Spinal cord (tissue), 10 donors: Measurements from ENCODE around the gene TOE1. TPM values are rescaled to one million over a fixed set of nuclear protein-coding genes. Genes with fewer than 3 reads are reported as not detected.
"Not testable (repeated sequence)": the region's sequence is repeated elsewhere in the genome, so short reads cannot be mapped to it uniquely, and the experiment has no call there.

Source experiments
- DNase-seq, 6 donors: peaks; one replicate each; pipeline versions ENCODE4 v3.0.0 to v3.0.0-alpha.2; 2013 to 2015; ENCODE audit warnings: low spot score in 6 of 6, low read depth in 4 of 6
- H3K27ac ChIP-seq: one replicate; pipeline ENCODE4 v1.5.1; 2013; ENCODE audit warnings: low read depth, low read length, control low read depth
- H3K27me3 ChIP-seq: one replicate; pipeline ENCODE4 v1.6.1; 2013; ENCODE audit warnings: low read length; ENCODE audit not compliant: control insufficient read depth, insufficient read depth
- H3K36me3 ChIP-seq: one replicate; pipeline ENCODE4 v1.6.1; 2013; ENCODE audit warnings: low read length; ENCODE audit not compliant: control insufficient read depth, insufficient read depth
- H3K4me1 ChIP-seq: one replicate; pipeline ENCODE4 v1.6.1; 2013; ENCODE audit warnings: low read length; ENCODE audit not compliant: control insufficient read depth, insufficient read depth
- H3K4me3 ChIP-seq: one replicate; pipeline ENCODE4 v1.5.1; 2013; ENCODE audit warnings: low read depth, low read length, control low read depth
- H3K9me3 ChIP-seq: one replicate; pipeline ENCODE4 v1.6.1; 2013; ENCODE audit warnings: low read length; ENCODE audit not compliant: control insufficient read depth, insufficient read depth
- WGBS: methylation state at CpG from one replicate; pipeline ENCODE4 v1.1.5; 2013; ENCODE audit warnings: missing lambda C conversion rate; ENCODE audit not compliant: insufficient coverage; 5-methylcytosine and 5-hydroxymethylcytosine counted together
- polyA plus RNA-seq, 2 donors: library from polyadenylated mRNA; unstranded; fragments of 120-200 nt; gene quantifications; one replicate each; pipeline ENCODE4 v1.2.1, GENCODE V29; 2013; ENCODE audit not compliant: insufficient read length in 2 of 2
- total RNA-seq, 2 donors: library from RNA; depleted of rRNA in 1 of 2; stranded (reverse); fragments of 120-200 nt in 1 of 2; fragments of >200 nt in 1 of 2; gene quantifications; one replicate each; pipeline versions ENCODE4 v1.2.3 to v1.2.4, GENCODE V29; 2013 to 2014
- donor health status: healthy.

Gene TOE1
- total and polyA plus RNA-seq, 4 donors, result 6.8 to 10.1 (median 9.4) TPM

DNA sequence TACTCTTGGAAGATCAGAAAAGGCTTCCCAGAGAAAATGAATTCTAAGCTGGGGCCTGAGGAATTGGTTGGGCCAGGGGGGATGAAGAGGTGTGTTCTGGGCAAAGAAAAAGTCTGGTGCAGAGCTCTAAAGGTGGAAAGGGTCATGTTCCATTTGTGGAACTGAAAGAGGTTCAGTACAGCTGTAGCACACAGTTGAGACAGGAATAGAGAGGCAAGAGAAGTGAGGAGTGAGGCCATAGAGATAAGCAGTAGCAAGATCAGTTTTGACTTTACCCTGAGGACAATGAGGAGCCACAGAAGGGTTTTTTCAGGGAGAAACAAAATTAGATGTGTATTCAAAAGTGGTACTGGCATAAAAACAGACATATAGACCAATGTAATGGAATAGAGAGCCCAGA, 30.6 kb downstream of the TOE1 start:
- H3K4me3 ChIP-seq, result no peak overlapping the region
- no peaks in the 10 kb centered on the region for H3K4me1 ChIP-seq
- no peaks in the 10 kb centered on the region for H3K36me3 ChIP-seq
- H3K27ac ChIP-seq, result no peak overlapping the region
- DNase-seq, result no peak
- no peaks in the 10 kb centered on the region for H3K27me3 ChIP-seq
- no peaks in the 10 kb centered on the region for H3K9me3 ChIP-seq

DNA sequence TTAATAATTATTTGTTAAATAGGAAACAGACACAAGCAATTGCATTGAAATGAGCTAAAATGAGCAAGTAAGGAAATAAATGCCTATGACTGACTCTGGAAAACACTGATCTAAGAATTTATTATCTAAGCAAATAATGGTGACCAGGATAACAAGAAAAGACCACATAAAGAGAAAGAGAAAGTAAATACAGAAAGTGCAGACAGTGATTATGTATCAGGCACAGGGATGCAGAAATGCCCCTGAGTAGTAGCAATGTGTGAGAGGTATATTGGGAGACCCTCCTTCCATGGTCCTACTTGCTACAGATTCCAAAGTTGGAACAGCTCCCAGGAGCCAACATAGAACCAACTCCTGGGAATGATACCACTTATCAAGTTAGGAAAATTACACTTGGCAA, 33.6 kb downstream of the TOE1 start:
- H3K27ac ChIP-seq, result no peak overlapping the region

GRCh38 chr1:45375104-45376090, 35.4 kb downstream of the TOE1 start:
- Histone ChIP-seq H3K27ac (no peak overlapping the region), H3K4me3 (no peak overlapping the region), H3K27me3 (no peaks in the 10 kb centered on the region), H3K4me1 (no peaks in the 10 kb centered on the region), H3K9me3 (no peaks in the 10 kb centered on the region), H3K36me3 (no peaks in the 10 kb centered on the region)
- 47% methylated on average over 2 of the region's 3 CpGs for WGBS
- DNase-seq, result no peak

More for the DNA sequence above, 33.6 kb downstream of the TOE1 start:
- H3K4me1 ChIP-seq, result no peaks in the 10 kb centered on the region
- H3K27me3 ChIP-seq, result no peaks in the 10 kb centered on the region
- H3K36me3 ChIP-seq, result no peaks in the 10 kb centered on the region
- H3K4me3 ChIP-seq, result no peak overlapping the region
- DNase-seq, result no peak
- H3K9me3 ChIP-seq, result no peaks in the 10 kb centered on the region

DNA sequence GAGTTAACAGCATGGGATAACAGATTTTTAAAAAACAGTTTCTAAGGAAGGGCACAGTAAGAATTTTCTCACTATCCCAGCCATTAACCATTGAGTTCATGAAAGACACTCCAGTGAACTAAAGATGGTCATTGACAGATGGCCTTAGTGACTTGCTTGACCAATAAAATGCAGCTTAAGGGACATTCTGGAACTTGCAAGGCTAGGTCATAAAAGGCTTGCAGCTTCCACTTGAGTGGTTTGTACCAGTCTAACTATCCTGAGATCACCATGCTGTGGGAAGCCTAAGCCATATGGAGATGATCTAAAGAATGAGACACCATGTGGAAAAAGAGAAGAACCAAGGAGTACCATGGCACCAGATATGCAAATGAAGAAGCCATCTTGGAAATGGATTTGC, 38.2 kb downstream of the TOE1 start:
- no peak for DNase-seq
- H3K27ac ChIP-seq, result no peak overlapping the region
- H3K36me3 ChIP-seq, result no peaks in the 10 kb centered on the region
- no peak overlapping the region for H3K4me3 ChIP-seq
- no peaks in the 10 kb centered on the region for H3K4me1 ChIP-seq
- H3K9me3 ChIP-seq, result no peaks in the 10 kb centered on the region
- no peaks in the 10 kb centered on the region for H3K27me3 ChIP-seq

DNA sequence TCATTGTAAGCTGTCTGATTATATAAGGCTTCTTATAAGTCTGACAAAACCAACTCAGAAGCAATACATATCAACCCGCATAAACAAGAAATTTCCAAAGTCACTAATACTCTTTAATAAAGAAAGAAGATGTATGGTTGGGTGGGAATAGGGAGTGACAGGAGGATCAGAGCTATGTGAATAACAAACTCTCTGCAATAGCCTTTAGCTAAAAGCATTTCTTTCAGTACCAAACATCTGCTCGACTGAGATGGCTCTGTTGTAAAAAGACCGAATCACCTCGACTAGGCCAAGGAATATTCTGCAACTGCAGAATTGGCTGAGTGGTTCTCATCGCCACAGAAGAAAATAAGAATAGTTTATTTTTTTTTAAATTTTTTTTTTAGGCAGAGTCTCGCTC, 39.6 kb downstream of the TOE1 start:
- 52% methylated on average over 3 of the region's 6 CpGs for WGBS
- no peaks in the 10 kb centered on the region for H3K27me3 ChIP-seq
- H3K36me3 ChIP-seq, result no peaks in the 10 kb centered on the region

GRCh38 chr1:45380125-45380524, 40.2 kb downstream of the TOE1 start:
- Histone ChIP-seq H3K9me3 (no peaks in the 10 kb centered on the region), H3K36me3 (no peaks in the 10 kb centered on the region), H3K27me3 (no peaks in the 10 kb centered on the region), H3K4me3 (no peak overlapping the region), H3K4me1 (no peaks in the 10 kb centered on the region), H3K27ac (no peak overlapping the region)
- no peak for DNase-seq
- WGBS, result 94% methylated on average over 2 of the region's 4 CpGs

More for the DNA sequence above, 39.6 kb downstream of the TOE1 start:
- no peak for DNase-seq
- H3K4me3 ChIP-seq, result no peak overlapping the region
- no peaks in the 10 kb centered on the region for H3K4me1 ChIP-seq
- H3K27ac ChIP-seq, result no peak overlapping the region
- no peaks in the 10 kb centered on the region for H3K9me3 ChIP-seq

- Histone ChIP-seq H3K9me3 (no peaks in the 10 kb centered on the region), H3K4me3 (no peak overlapping the region), H3K4me1 (no peaks in the 10 kb centered on the region), H3K27ac (no peak overlapping the region), H3K27me3 (no peaks in the 10 kb centered on the region), H3K36me3 (no peaks in the 10 kb centered on the region)
- no CpG with 5 or more reads among the region's 1 CpG for WGBS
- peak in 1 of 6 donors; percentile 60 for DNase-seq
These were observed 40.8 kb downstream of the TOE1 start for GRCh38 chr1:45380730-45381129.

GRCh38 chr1:45381243-45381642, 41.3 kb downstream of the TOE1 start:
- Histone ChIP-seq H3K4me3 (no peak overlapping the region), H3K4me1 (no peaks in the 10 kb centered on the region), H3K27ac (no peak overlapping the region), H3K9me3 (no peaks in the 10 kb centered on the region), H3K27me3 (no peaks in the 10 kb centered on the region), H3K36me3 (no peaks in the 10 kb centered on the region)
- WGBS, result 86% methylated on average over 2 of the region's 2 CpGs
- DNase-seq, result no peak

GRCh38 chr1:45383191-45383590, 43.2 kb downstream of the TOE1 start:
- Histone ChIP-seq H3K9me3 (no peaks in the 10 kb centered on the region), H3K27ac (no peak overlapping the region), H3K4me1 (no peaks in the 10 kb centered on the region), H3K27me3 (no peaks in the 10 kb centered on the region), H3K4me3 (no peak overlapping the region), H3K36me3 (no peaks in the 10 kb centered on the region)
- no CpG with 5 or more reads among the region's 1 CpG for WGBS
- peak in 1 of 6 donors; percentile 12 for DNase-seq

GRCh38 chr1:45384213-45384612, 44.2 kb downstream of the TOE1 start:
- not testable (repeated sequence) for H3K36me3 ChIP-seq

More at GRCh38 chr1:45384213-45384612, 44.2 kb downstream of the TOE1 start:
- not testable (repeated sequence) for DNase-seq, H3K9me3 ChIP-seq, H3K4me3 ChIP-seq, H3K4me1 ChIP-seq, H3K27me3 ChIP-seq, H3K27ac ChIP-seq
- 100% methylated on average over 1 of the region's 4 CpGs for WGBS
